Panc1 (cell line): Measurements from ENCODE around the gene CTXND2. TPM values are rescaled to one million over a fixed set of nuclear protein-coding genes. Genes with fewer than 3 reads are reported as not detected.

Source experiments
- ATAC-seq: fragments of 200-7000 bp; cut with Tn5 transposase; 2 replicates; pipeline ENCODE4 v1.9.1; 2020; ENCODE audit warnings: mild to moderate bottlenecking, moderate library complexity
- BruUV-seq: library from RNA; stranded (reverse); fragments of 400-500 nt; replicated peaks from 2 replicates; lab custom pipeline; 2021; lab: Mats Ljungman, UMichigan
- CTCF ChIA-PET: fragments of 300-600 bp; sonication (Branson Sonifier 250); formaldehyde crosslinking; loops from one replicate; lab custom pipeline; 2022; ENCODE audit warnings: antibody characterized with exemption; lab: Charles Lee
- POLR2A ChIA-PET: fragments of 300-600 bp; sonication (Branson Sonifier 250); formaldehyde crosslinking; loops from one replicate; lab custom pipeline; 2022; ENCODE audit warnings: antibody characterized with exemption; lab: Charles Lee
- DNase-seq: peaks from one replicate; pipeline ENCODE4 v3.0.0-alpha.2; 2010; ENCODE audit warnings: low read depth, low spot score
- H3K27ac ChIP-seq: 2 replicates; pipeline ENCODE4 v1.5.1; 2011; ENCODE audit warnings: mild to moderate bottlenecking, low read length, inconsistent platforms
- H3K27me3 ChIP-seq: fragments of 200-500 bp; sonication (Bioruptor generic); 2 replicates; pipeline ENCODE4 v1.6.0; 2014; ENCODE audit warnings: low read length, inconsistent platforms; ENCODE audit not compliant: control insufficient read depth, insufficient read depth
- H3K36me3 ChIP-seq: fragments of 200-500 bp; sonication (Bioruptor generic); 2 replicates; pipeline ENCODE4 v1.5.1; 2014; ENCODE audit warnings: inconsistent platforms, mild to moderate bottlenecking, low read length, moderate library complexity; ENCODE audit not compliant: control insufficient read depth, insufficient read depth
- H3K4me1 ChIP-seq: 2 replicates; pipeline ENCODE4 v1.5.1; 2011; ENCODE audit warnings: inconsistent platforms, mild to moderate bottlenecking, low read length, moderate library complexity; ENCODE audit not compliant: control insufficient read depth, insufficient read depth
- H3K4me3 ChIP-seq, 2 experiments: 2 replicates each; pipeline ENCODE4 v1.5.1; 2011 to 2012; ENCODE audit warnings: low read depth in 2 of 2, low read length in 2 of 2, mild to moderate bottlenecking in 2 of 2, inconsistent platforms in 1 of 2, moderate library complexity in 1 of 2
- H3K9me3 ChIP-seq: fragments of 200-500 bp; sonication (Bioruptor generic); 2 replicates; pipeline ENCODE4 v1.5.1; 2014; ENCODE audit warnings: low read depth, mild to moderate bottlenecking, inconsistent platforms, low read length, moderate library complexity; ENCODE audit not compliant: control insufficient read depth, insufficient read depth
- CTCF ChIP-seq: fragments of 450-650 bp; IDR thresholded peaks from 2 replicates; pipeline ENCODE4 v1.5.1; 2017; ENCODE audit warnings: mild to moderate bottlenecking
- POLR2AphosphoS5 ChIP-seq: IDR thresholded peaks from 2 replicates; pipeline ENCODE4 v1.6.1; 2012; ENCODE audit warnings: mild to moderate bottlenecking, low read depth, low read length, moderate library complexity
- REST ChIP-seq, 2 experiments: IDR thresholded peaks; 2 replicates each; pipeline ENCODE4 v1.6.1; 2011 to 2012; ENCODE audit warnings: low read depth in 2 of 2, control low read depth in 1 of 2, low read length in 1 of 2, mild to moderate bottlenecking in 1 of 2, moderate library complexity in 1 of 2; ENCODE audit not compliant: insufficient read depth in 1 of 2
- SIN3A ChIP-seq: IDR thresholded peaks from 2 replicates; pipeline ENCODE4 v1.6.1; 2012; ENCODE audit warnings: low read depth, mild to moderate bottlenecking, low read length, moderate library complexity, borderline replicate concordance; ENCODE audit not compliant: insufficient read depth
- TCF7L2 ChIP-seq: IDR thresholded peaks from 2 replicates; pipeline ENCODE4 v1.6.1; 2011; ENCODE audit warnings: mild to moderate bottlenecking, low read depth, low read length, inconsistent platforms
- in situ Hi-C: cut with HindIII; loops from 2 replicates; pipeline ENCODE4 v1.10.0; 2016; ENCODE audit warnings: low sequenced_read_pairs, low pct_unique_long_range_greater_than_20kb
- intact Hi-C: fragments of 100-400 bp; cut with micrococcal nuclease; formaldehyde crosslinking; loops from one replicate; pipeline ENCODE4 v1.10.0; 2022; ENCODE audit not compliant: unreplicated experiment
- total RNA-seq: library from RNA; stranded (reverse); gene quantifications from one replicate; pipeline ENCODE4 v1.2.1, GENCODE V29; 2021; ENCODE audit not compliant: unreplicated experiment

The CTXND2 gene
- total RNA-seq, 1 experiment from 2014 or later, result not detected

GRCh38 chr1:150944856-150945255 lies 57.9 kb downstream of the CTXND2 start:
- Histone ChIP-seq H3K27me3 (no peaks in the 10 kb centered on the region), H3K27ac (no peak overlapping the region), H3K36me3 (peaks cover 21% of the 10 kb centered on the region), H3K4me1 (no peaks in the 10 kb centered on the region), H3K4me3 (no peak overlapping the region), H3K9me3 (no peaks in the 10 kb centered on the region)
- DNase-seq (no peak), ATAC-seq (no peak)
- POLR2A ChIA-PET, result no interaction called here
- intact Hi-C loops, result no loop called here
- TF ChIP-seq POLR2AphosphoS5 (no peak), REST (IDR thresholded peaks at IDR 0.05; ENCODE audit: insufficient read depth in 1 of 2, low read depth in 2 of 2, low read length in 1 of 2) (no peak), SIN3A (no peak), TCF7L2 (no peak), CTCF (no peak)
- in situ Hi-C loops, result no loop called here
- CTCF ChIA-PET, result interaction anchor here (0.6 kb wide), 1 partner anchor 248 kb away, joined by 4 read pairs; the partner anchor contains the start of gene GOLPH3L
- no TSS peak for BruUV-seq

- Histone ChIP-seq H3K27ac (no peak overlapping the region), H3K36me3 (peaks cover 22% of the 10 kb centered on the region), H3K4me1 (no peaks in the 10 kb centered on the region), H3K4me3 (no peak overlapping the region), H3K9me3 (no peaks in the 10 kb centered on the region), H3K27me3 (no peaks in the 10 kb centered on the region)
- no peak for ATAC-seq
- ChIA-PET CTCF (no interaction called here), POLR2A (no interaction called here)
- in situ Hi-C loops, result no loop called here
- no TSS peak for BruUV-seq
- intact Hi-C loops, result no loop called here
- TF ChIP-seq TCF7L2 (no peak), REST (IDR thresholded peaks at IDR 0.05; ENCODE audit: insufficient read depth in 1 of 2, low read depth in 2 of 2, low read length in 1 of 2) (no peak), CTCF (no peak), SIN3A (no peak), POLR2AphosphoS5 (no peak)
- DNase-seq, result no peak
These were observed 67.8 kb downstream of the CTXND2 start for GRCh38 chr1:150954708-150955107.
